GM19468 (cell line): ENCODE results near the gene C6orf120.
"Not testable (repeated sequence)": the region's sequence is repeated elsewhere in the genome, so short reads cannot be mapped to it uniquely, and the experiment has no call there.

Experiments
- ATAC-seq: cut with Tn5 transposase; IDR thresholded peaks from one replicate; pipeline ENCODE4 v1.9.1; 2021; ENCODE audit warnings: mild to moderate bottlenecking, moderate library complexity, moderate number of reproducible peaks; ENCODE audit not compliant: unreplicated experiment; ENCODE audit errors: extremely low read depth

C6orf120 gene

DNA sequence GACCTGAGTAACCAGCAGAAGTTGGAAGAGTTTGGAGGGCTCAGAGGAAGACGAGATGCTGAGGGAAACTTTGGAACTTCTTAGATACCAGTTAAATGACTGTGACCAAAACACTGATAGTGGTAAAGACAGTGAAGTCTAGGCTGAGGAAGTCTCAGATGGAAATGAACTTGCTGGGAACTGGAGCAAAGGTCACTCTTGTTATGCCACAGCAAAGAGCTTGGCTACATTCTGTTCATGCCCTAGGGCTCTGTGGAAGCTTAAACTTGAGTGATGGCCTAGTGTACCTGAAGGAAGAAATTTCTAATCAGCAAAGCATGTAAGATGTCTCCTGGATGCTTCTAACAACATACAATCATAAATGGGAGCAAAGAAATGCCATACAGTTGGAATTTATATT lies 24.8 kb upstream of the C6orf120 start:
- ATAC-seq = no peak

- ATAC-seq = no peak
These were observed 23.6 kb upstream of the C6orf120 start for GRCh38 chr6:169678342-169678741.

DNA sequence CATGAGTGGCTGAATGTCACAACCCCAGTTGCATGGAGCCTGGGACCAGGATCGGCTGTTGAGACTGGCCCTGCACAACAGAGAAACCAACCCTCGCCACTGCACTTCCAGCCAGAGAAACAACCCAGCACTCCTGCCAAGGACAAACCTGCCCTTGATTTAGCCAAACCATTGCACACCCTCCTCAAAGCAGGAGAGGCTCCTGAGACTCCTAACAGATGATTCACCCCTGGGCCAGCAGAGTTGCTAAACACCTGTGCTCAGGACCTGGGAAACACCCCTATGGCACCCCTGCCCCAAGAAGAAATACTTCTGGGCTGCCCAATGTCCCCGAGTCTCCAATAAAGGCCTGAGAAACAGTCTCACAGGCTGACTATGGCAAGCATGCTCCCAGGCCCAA lies 17.9 kb upstream of the C6orf120 start:
- ATAC-seq = no peak

DNA sequence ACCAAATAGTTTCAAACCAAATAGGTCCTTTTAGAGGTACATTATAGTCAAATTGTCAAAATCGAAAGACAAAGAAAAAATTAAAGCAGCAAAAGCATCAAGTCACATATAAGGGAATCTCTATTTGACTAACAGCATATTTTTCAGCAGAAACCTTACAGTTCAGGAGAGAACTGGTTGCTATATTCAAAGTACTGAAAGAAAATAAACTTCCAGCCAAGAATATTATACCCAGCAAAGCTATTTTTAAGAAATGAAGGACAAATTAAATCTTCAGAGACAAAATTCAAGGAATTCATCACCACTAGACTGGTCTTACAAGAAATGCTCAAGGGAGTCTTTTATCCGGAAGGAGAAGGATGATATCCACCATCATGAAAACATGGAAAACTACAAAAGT lies 16.1 kb upstream of the C6orf120 start:
- no peak for ATAC-seq

GRCh38 chr6:169689287-169689686 lies 12.6 kb upstream of the C6orf120 start:
- no peak for ATAC-seq

- no peak for ATAC-seq
These were observed 10.7 kb upstream of the C6orf120 start for GRCh38 chr6:169691260-169691659.

- no peak for ATAC-seq
These were observed 9.4 kb upstream of the C6orf120 start for GRCh38 chr6:169692516-169692915.

DNA sequence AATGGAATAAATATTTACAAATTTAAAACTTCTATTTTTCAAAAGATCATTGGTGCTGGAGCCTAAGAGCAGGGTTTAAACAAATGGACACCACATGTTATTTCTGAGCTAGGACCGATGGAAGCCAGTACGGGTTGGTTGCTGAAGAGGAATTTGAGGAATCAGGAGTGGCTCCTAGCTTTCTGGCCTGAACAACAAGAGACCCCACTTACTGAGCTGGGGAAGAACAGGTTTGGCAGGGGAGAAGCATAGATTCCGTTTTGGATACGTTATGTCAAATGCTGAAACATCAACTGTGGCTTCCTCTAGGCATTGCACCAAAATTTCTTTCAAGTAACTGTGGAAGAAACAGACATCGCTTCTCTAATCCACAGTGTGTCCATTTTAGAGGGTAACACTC lies 6.8 kb upstream of the C6orf120 start:
- ATAC-seq = no peak

GRCh38 chr6:169697115-169697514 lies 4.8 kb upstream of the C6orf120 start:
- ATAC-seq = not testable (repeated sequence)

GRCh38 chr6:169700296-169700695 lies 1.6 kb upstream of the C6orf120 start:
- ATAC-seq = no peak

GRCh38 chr6:169701311-169701953 lies 494 bp upstream of the C6orf120 start:
- ATAC-seq = no peak

DNA sequence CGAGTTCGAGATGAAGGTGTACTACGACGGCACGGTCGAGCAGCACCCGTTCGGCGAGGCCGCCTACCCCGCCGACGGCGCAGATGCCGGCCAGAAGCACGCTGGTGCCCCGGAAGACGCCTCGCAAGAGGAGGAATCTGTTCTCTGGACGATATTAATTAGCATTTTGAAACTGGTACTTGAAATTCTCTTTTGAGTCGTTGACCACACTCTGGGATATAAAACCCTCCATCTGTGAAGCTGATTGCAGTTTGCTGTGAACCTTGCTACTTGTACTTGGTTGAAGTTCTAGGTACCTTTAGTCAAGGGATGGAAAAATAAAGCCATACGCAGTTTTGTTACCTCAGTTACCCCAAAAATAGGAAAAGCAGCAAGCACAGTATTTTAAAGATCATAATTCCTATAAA lies 917 bp downstream of the C6orf120 start:
- no peak for ATAC-seq

- no peak for ATAC-seq
These were observed 5.8 kb downstream of the C6orf120 start for GRCh38 chr6:169707772-169708171.

DNA sequence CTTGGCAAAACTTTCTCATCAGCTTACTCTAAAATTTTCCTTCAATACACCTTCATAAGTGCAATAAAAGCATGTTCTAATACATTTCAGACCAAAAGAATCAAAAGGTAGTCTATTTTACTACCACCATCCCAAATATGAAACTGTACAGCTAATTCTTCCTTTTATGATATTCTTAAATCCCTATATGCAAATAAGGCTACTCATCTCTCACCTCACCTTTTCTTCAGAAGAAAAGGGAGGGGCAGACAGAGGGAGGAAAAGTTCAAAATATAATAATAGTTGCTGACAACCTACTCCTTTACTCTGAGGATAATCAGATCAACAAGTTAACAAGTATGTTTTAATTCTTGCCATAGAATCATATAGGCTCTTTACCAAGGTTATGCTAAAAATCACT lies 7.4 kb downstream of the C6orf120 start:
- no peak for ATAC-seq

DNA sequence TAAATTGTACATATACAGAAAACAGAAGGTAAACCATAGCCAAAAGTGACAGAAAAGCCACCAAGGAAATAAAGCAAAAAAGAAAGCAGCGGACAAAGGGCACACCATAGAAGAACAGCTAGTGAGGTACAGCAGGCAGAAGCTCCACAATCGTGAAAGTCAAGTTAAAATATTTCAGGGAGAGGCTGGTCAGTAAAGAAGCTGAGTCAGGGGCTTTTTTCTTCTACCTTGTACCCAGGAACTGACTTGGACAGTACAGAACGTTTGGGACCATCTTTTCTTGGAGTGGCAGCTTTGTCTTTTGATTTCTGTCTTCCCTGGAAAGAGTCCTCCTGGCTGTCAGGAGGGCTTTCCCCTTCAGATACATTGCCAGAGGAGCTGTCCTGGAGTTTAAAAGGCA lies 8.1 kb downstream of the C6orf120 start:
- no peak for ATAC-seq

DNA sequence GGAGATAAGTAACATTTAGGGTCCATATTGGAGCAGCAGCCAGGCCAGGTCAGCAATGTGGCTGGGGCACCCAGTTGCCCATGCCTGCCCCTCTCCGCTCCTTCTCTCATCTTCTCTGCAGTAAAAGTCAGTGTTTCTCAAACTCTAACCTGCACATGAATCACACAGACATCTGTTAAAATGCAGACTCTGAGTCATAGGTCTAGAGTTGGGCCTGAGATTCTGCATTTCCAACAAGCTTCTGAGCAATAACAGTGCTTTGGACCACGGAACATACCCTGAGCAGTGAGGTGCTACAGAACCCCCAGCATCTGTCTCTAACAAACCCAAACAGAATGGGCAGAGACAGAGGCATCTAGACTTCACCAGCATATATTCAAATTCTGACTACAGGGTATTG lies 12.3 kb downstream of the C6orf120 start:
- ATAC-seq = no peak

GRCh38 chr6:169714595-169714994 lies 12.7 kb downstream of the C6orf120 start:
- ATAC-seq = no peak

DNA sequence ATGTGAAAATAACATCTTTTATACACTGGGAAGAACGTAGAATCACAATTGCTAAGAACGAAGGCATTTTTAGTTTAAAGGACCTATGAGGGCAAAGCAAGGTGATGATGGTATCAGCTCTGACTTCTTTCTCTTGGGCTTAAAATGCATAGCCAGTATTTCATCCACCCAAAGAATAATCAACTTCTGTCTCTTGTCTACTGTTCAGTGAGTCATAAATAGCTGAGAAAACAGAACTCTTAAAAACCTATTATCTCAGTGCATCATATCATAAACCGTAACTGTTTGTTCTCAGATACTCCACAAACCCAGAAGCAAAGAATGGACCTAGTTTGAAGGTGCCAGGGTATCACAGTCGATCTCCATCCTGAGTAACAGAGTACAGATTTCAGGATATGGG lies 17.2 kb downstream of the C6orf120 start:
- no peak for ATAC-seq

GRCh38 chr6:169720207-169720855 lies 18.4 kb downstream of the C6orf120 start:
- no peak for ATAC-seq

DNA sequence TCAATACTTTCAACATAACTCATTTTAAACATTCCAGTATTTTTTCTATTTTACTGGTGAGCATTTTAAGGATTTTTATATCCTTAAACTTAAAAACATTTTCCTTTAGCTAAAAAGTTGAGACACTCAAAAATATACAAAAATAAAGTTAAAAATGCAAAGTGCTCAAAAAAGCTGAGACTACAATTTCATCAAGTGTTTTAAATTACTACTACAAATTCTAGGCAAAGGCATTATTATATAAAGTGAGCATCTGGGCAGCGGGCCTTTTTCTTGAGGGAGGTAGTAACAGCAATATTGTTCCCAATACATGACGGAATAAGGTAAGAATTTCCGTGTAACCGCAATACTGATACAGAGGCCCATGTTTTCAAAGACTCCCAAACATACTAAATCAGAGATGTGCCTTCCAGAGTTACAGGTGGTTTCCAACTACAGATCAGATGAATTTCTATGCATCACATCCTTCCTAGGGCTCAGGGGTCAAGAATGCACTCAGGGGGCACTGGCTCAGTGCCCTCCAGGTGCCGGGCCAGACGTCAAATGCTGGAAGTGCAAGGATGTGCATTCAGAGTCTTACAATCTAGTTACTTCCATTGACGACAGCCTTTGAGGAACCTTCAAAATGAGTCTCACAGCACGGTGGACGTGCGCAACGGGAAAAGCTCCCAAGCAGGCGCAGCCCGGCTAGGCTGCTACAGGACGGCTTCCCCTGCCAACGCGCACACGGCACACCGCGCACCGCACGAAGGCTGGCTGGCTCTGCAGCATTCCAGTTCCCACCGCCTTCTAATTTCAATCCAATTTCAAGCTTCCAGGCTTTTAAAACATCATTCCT lies 20.7 kb downstream of the C6orf120 start:
- no peak for ATAC-seq

- ATAC-seq = peak; percentile 9
These were observed 21.4 kb downstream of the C6orf120 start for GRCh38 chr6:169723200-169723909.
